GM23248 (cell line): ENCODE measurements around the gene MCTP2. TPM values are rescaled to one million over a fixed set of nuclear protein-coding genes. Genes with fewer than 3 reads are reported as not detected.

Source experiments
- DNase-seq: peaks from one replicate; pipeline ENCODE4 v3.0.0-alpha.2; 2015
- H2AFZ ChIP-seq: fragments of 200-600 bp; sonication (generic); 2 replicates; pipeline ENCODE4 v1.6.1; 2016; ENCODE audit warnings: antibody characterized with exemption
- H3F3A ChIP-seq: fragments of 200-600 bp; sonication (generic); 2 replicates; pipeline ENCODE4 v1.6.1; 2016; ENCODE audit warnings: mild to moderate bottlenecking, antibody characterized with exemption, mixed run types; ENCODE audit not compliant: insufficient read depth
- H3K27ac ChIP-seq: fragments of 200-600 bp; sonication (generic); 2 replicates; pipeline ENCODE4 v1.5.1; 2016; ENCODE audit warnings: mild to moderate bottlenecking
- H3K27me3 ChIP-seq: fragments of 200-600 bp; sonication (generic); replicated peaks from 2 replicates; pipeline ENCODE4 v1.6.1; 2016; ENCODE audit warnings: mild to moderate bottlenecking; ENCODE audit not compliant: insufficient read depth
- H3K36me3 ChIP-seq: fragments of 200-600 bp; sonication (generic); 2 replicates; pipeline ENCODE4 v1.6.1; 2016; ENCODE audit warnings: low read depth, mild to moderate bottlenecking
- H3K4me1 ChIP-seq: fragments of 200-600 bp; sonication (generic); 2 replicates; pipeline ENCODE4 v1.6.1; 2016; ENCODE audit warnings: mild to moderate bottlenecking; ENCODE audit not compliant: insufficient read depth
- H3K4me2 ChIP-seq: fragments of 200-600 bp; sonication (generic); one replicate; pipeline ENCODE4 v1.6.1; 2016; ENCODE audit warnings: mild to moderate bottlenecking; ENCODE audit not compliant: unreplicated experiment
- H3K4me3 ChIP-seq: fragments of 200-600 bp; sonication (generic); 2 replicates; pipeline ENCODE4 v1.5.1; 2016; ENCODE audit warnings: mild to moderate bottlenecking
- H3K79me2 ChIP-seq: fragments of 200-600 bp; sonication (generic); 2 replicates; pipeline ENCODE4 v1.6.1; 2016; ENCODE audit warnings: mild to moderate bottlenecking; ENCODE audit not compliant: insufficient read depth
- H3K9ac ChIP-seq: fragments of 200-600 bp; sonication (generic); 2 replicates; pipeline ENCODE4 v1.6.1; 2016; ENCODE audit warnings: mild to moderate bottlenecking
- H3K9me2 ChIP-seq: fragments of 200-600 bp; sonication (generic); 2 replicates; pipeline ENCODE4 v1.6.1; 2016; ENCODE audit warnings: mixed run types, mild to moderate bottlenecking, moderate library complexity; ENCODE audit not compliant: insufficient read depth
- H3K9me3 ChIP-seq: fragments of 200-600 bp; sonication (generic); one replicate; pipeline ENCODE4 v1.6.1; 2017; ENCODE audit warnings: low read depth
- H4K20me1 ChIP-seq: fragments of 200-600 bp; sonication (generic); 2 replicates; pipeline ENCODE4 v1.6.0; 2016; ENCODE audit not compliant: insufficient read depth
- EZH2 ChIP-seq: fragments of 200-600 bp; sonication (generic); IDR thresholded peaks from 2 replicates; pipeline ENCODE4 v1.6.1; 2018; ENCODE audit warnings: antibody characterized with exemption, mild to moderate bottlenecking; ENCODE audit not compliant: insufficient read depth, poor library complexity, severe bottlenecking
- EZH2phosphoT487 ChIP-seq: fragments of 200-600 bp; sonication (generic); IDR thresholded peaks from 2 replicates; pipeline ENCODE4 v1.6.1; 2018; ENCODE audit warnings: antibody characterized with exemption, moderate library complexity, mild to moderate bottlenecking, low read depth; ENCODE audit not compliant: insufficient read depth
- whole genome bisulfite sequencing, 2 experiments: methylation state at CpG; one replicate each; pipeline ENCODE4 v1.1.6; 2015 to 2017; ENCODE audit warnings: low lambda C conversion rate in 2 of 2, low coverage in 1 of 2; ENCODE audit errors: missing lambda C conversion rate in 2 of 2; 5-methylcytosine and 5-hydroxymethylcytosine counted together
- in situ Hi-C: fragments of 300-500 bp; cut with MboI; formaldehyde crosslinking; loops from 2 replicates; pipeline ENCODE4 v1.15.0; 2020
- polyA plus RNA-seq: library from polyadenylated mRNA; unstranded; fragments of >200 nt; fragmentation: Nextera tagmentation; extraction: Ambion mirVana; gene quantifications from 2 replicates; pipeline ENCODE4 v1.2.1, GENCODE V29; 2016
- total RNA-seq: library from RNA; depleted of rRNA; stranded (reverse); fragments of >200 nt; shearing (Covaris generic); gene quantifications from 2 replicates; pipeline ENCODE4 v1.2.3, GENCODE V29; 2014

The MCTP2 gene
- total and polyA plus RNA-seq, 2 experiments from 2014 or later, result 0.70 to 0.97 TPM

DNA sequence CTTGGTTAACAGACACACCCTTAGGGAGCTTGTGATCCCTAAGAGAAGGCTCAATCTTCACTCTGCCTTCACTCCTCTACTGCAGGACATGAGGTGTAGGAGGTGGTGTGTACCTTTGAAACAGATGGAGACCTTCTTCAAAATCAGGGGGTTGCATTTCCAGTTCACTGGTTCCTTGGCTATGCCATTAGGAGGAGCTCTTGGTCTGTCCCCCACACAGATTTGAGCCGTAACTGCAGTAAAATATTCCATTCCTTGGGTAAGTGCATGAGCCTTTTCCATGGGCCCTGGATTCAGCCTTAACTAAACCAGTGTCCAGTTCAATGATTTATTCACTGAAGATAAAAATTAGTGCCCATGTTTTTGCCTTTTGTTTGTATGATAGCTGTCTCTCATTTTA is 144.6 kb downstream of the MCTP2 start:
- H3K4me2 ChIP-seq, result no peak overlapping the region
- no peaks in the 10 kb centered on the region for H3K4me1 ChIP-seq
- no peaks in the 10 kb centered on the region for H3K9me2 ChIP-seq
- H3K27ac ChIP-seq, result no peak overlapping the region
- H3K27me3 ChIP-seq, result no peaks in the 10 kb centered on the region
- no peak overlapping the region for H2AFZ ChIP-seq
- WGBS, 2 experiments, result 39 to 64% methylated on average over 1 of the region's 1 CpG
- H3K9ac ChIP-seq, result no peak overlapping the region
- H3K4me3 ChIP-seq, result no peak overlapping the region
- H3K36me3 ChIP-seq, result no peaks in the 10 kb centered on the region
- DNase-seq, result no peak
- H3K9me3 ChIP-seq, result no peaks in the 10 kb centered on the region
- TF ChIP-seq EZH2, result no peak
- TF ChIP-seq EZH2phosphoT487, result no peak
- no peaks in the 10 kb centered on the region for H4K20me1 ChIP-seq
- in situ Hi-C loops, result no loop called here
- no peaks in the 10 kb centered on the region for H3K79me2 ChIP-seq
- H3F3A ChIP-seq, result no peaks in the 10 kb centered on the region

DNA sequence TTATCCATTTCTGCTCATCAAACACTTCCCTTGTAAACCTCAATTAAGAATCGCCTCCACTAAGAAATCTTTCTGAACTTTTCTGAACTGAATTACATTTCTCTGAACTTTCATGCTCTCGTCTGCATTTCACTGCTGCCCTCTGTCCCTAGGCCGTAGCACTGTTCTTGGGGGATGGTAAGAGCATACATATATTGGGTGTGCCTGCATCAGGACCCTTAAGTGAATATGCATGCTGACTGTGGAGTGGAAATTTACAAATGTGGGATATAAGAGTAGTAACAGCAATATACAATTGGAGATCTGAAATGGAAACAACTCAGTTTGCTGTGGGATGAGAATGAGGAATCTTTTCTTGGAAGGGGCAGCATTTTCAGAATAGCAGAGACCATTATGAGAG is 148.6 kb downstream of the MCTP2 start:
- no peaks in the 10 kb centered on the region for H3K79me2 ChIP-seq
- no peaks in the 10 kb centered on the region for H3K27me3 ChIP-seq
- H3K36me3 ChIP-seq, result no peaks in the 10 kb centered on the region
- H3K9me2 ChIP-seq, result no peaks in the 10 kb centered on the region
- no peak overlapping the region for H3K4me3 ChIP-seq
- no peak overlapping the region for H3K4me2 ChIP-seq
- WGBS, 2 experiments, result 73 to 77% methylated on average over 3 of the region's 3 CpGs
- H2AFZ ChIP-seq, result no peak overlapping the region
- no peak for DNase-seq
- H3K9me3 ChIP-seq, result no peaks in the 10 kb centered on the region
- H3K9ac ChIP-seq, result no peak overlapping the region
- TF ChIP-seq EZH2 (no peak), EZH2phosphoT487 (no peak)
- in situ Hi-C loops, result no loop called here
- H3K4me1 ChIP-seq, result no peaks in the 10 kb centered on the region
- H4K20me1 ChIP-seq, result no peaks in the 10 kb centered on the region
- no peak overlapping the region for H3K27ac ChIP-seq
- H3F3A ChIP-seq, result no peaks in the 10 kb centered on the region

DNA sequence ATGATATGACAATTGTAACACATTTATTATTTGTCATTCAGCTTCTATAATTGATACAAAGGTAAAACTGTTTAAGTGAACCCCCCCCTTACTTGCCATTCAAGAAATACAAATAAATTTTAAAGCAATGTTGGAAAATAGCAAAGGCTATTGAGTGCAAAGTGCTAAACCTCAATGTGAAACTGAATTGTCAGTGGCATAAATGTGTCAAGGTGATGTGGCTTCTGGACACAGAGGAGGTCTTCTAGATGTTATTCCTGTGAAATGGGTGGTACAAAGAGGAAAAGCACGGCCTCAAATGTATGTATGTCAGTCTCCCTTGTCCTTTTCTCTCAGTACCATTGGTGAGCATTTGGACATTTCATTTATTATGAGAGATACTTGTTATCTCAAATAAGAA is 149.4 kb downstream of the MCTP2 start:
- Histone ChIP-seq H4K20me1 (no peaks in the 10 kb centered on the region), H3F3A (no peaks in the 10 kb centered on the region), H3K4me1 (no peaks in the 10 kb centered on the region), H3K27me3 (no peaks in the 10 kb centered on the region), H3K9ac (no peak overlapping the region), H3K4me2 (no peak overlapping the region), H3K4me3 (no peak overlapping the region), H3K79me2 (no peaks in the 10 kb centered on the region), H3K9me2 (no peaks in the 10 kb centered on the region), H3K36me3 (no peaks in the 10 kb centered on the region), H2AFZ (no peak overlapping the region), H3K27ac (no peak overlapping the region), H3K9me3 (no peaks in the 10 kb centered on the region)
- no peak for DNase-seq
- in situ Hi-C loops, result no loop called here
- 25 to 32% methylated on average over 1 of the region's 1 CpG for WGBS, 2 experiments
- TF ChIP-seq EZH2 (no peak), EZH2phosphoT487 (no peak)

DNA sequence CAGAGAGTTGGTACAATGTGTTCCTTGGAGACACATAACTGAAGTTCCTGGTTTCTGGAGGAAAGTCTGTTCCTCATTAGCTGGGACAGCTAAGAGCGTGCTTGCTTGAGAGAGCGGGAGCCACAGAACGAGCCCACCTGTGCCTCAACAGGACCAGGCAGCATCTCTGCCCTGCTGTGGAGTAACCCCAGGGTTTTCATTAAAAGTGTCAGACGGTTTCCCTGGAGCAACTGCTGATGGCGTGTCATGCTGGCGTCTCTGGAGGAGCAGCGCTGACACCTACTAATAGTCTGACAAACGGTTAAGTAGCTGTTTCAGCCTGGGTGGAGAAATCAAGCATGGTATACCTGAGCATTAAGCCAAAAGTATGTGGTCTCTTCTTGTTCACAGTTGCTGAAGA is 150.0 kb downstream of the MCTP2 start:
- H3K79me2 ChIP-seq, result no peaks in the 10 kb centered on the region
- no peaks in the 10 kb centered on the region for H3K9me2 ChIP-seq
- no peaks in the 10 kb centered on the region for H3K9me3 ChIP-seq
- H3K36me3 ChIP-seq, result no peaks in the 10 kb centered on the region
- no peak for TF ChIP-seq EZH2
- H3K27ac ChIP-seq, result no peak overlapping the region
- DNase-seq, result no peak
- no peak overlapping the region for H3K9ac ChIP-seq
- no peaks in the 10 kb centered on the region for H3F3A ChIP-seq
- no peaks in the 10 kb centered on the region for H3K27me3 ChIP-seq
- H3K4me2 ChIP-seq, result no peak overlapping the region
- 52 to 62% methylated on average over 8 of the region's 8 CpGs for WGBS, 2 experiments
- H3K4me1 ChIP-seq, result no peaks in the 10 kb centered on the region
- in situ Hi-C loops, result no loop called here
- H3K4me3 ChIP-seq, result no peak overlapping the region
- H4K20me1 ChIP-seq, result no peaks in the 10 kb centered on the region
- H2AFZ ChIP-seq, result no peak overlapping the region

DNA sequence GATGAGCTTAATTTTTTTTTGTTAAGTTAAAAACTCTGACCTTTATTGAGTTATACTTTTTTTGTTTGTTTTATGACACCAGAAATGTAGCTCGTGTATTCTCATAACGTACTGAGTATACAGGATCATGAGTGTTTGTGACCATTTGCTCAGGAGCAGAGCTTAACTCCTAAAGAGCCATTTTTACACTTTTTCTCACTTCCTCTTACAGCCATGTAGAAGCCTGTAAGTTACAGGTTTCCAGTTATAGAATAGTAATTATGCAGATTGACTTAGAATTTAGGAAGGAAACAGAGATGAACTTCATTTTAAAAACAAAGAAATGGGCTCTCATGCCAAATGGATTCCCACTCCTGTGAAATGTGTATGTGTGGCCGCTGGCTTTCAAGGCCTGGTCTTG is 151.7 kb downstream of the MCTP2 start:
- no peak overlapping the region for H3K9ac ChIP-seq

More for the DNA sequence above, 151.7 kb downstream of the MCTP2 start:
- Histone ChIP-seq H3K9me3 (no peaks in the 10 kb centered on the region), H2AFZ (no peak overlapping the region), H3K79me2 (no peaks in the 10 kb centered on the region), H3K27ac (no peak overlapping the region), H3K36me3 (no peaks in the 10 kb centered on the region), H3K4me3 (no peak overlapping the region), H3K4me1 (no peaks in the 10 kb centered on the region), H4K20me1 (no peaks in the 10 kb centered on the region), H3K9me2 (no peaks in the 10 kb centered on the region), H3K4me2 (no peak overlapping the region), H3K27me3 (no peaks in the 10 kb centered on the region), H3F3A (no peaks in the 10 kb centered on the region)
- in situ Hi-C loops, result no loop called here
- TF ChIP-seq EZH2phosphoT487, result no peak
- WGBS, 2 experiments, result 57 to 59% methylated on average over 3 of the region's 3 CpGs
- DNase-seq, result no peak
